SK-N-SH (cell line): ENCODE results near the gene CENPP. TPM values are rescaled to one million over a fixed set of nuclear protein-coding genes. Genes with fewer than 3 reads are reported as not detected.

Experiments
- CTCF ChIA-PET: fragments of 300-600, 350-600 bp; formaldehyde crosslinking; extraction: SDS; loops from one replicate; lab custom pipeline; 2021; lab: Yijun Ruan, JAX
- POLR2A ChIA-PET: fragments of 350-600 bp; sonication (Branson Sonifier 250); formaldehyde crosslinking; extraction: SDS; loops from one replicate; lab custom pipeline; 2020; ENCODE audit warnings: antibody characterized with exemption, inconsistent platforms; lab: Yijun Ruan, JAX
- DNase-seq: peaks from one replicate; pipeline ENCODE4 v3.0.0; 2012
- H2AFZ ChIP-seq: fragments of 200-600 bp; sonication (generic); 2 replicates; pipeline ENCODE4 v1.8.1; 2016; ENCODE audit warnings: antibody characterized with exemption, mild to moderate bottlenecking, low read depth
- H3F3A ChIP-seq: fragments of 200-600 bp; sonication (generic); replicated peaks from 2 replicates; pipeline ENCODE3; 2016; ENCODE audit warnings: antibody characterized with exemption, mild to moderate bottlenecking; ENCODE audit not compliant: insufficient read depth
- H3K27ac ChIP-seq, 2 experiments: fragments of 200-500 bp in 1 of 2; fragments of 200-600 bp in 1 of 2; sonication (Bioruptor generic) in 1 of 2; sonication (generic), shearing (Covaris generic) in 1 of 2; 2 replicates each; pipeline versions ENCODE4 v1.5.1 to v1.6.1; 2014 to 2016; ENCODE audit warnings: low read depth in 2 of 2, inconsistent platforms in 1 of 2, low read length in 1 of 2, mild to moderate bottlenecking in 1 of 2, mixed read lengths in 1 of 2
- H3K27me3 ChIP-seq: fragments of 200-600 bp; sonication (generic), shearing (Covaris generic); 2 replicates; pipeline ENCODE4 v1.6.1; 2016; ENCODE audit warnings: mixed run types; ENCODE audit not compliant: insufficient read depth
- H3K36me3 ChIP-seq, 2 experiments: fragments of 200-500 bp in 1 of 2; fragments of 200-600 bp in 1 of 2; sonication (Bioruptor generic) in 1 of 2; sonication (generic) in 1 of 2; replicated peaks in 1 of 2; 2 replicates each; pipeline versions ENCODE3 to v1.5.1; 2014 to 2016; ENCODE audit warnings: low read length in 1 of 2, mild to moderate bottlenecking in 1 of 2; ENCODE audit not compliant: insufficient read depth in 2 of 2, control insufficient read depth in 1 of 2
- H3K4me1 ChIP-seq, 2 experiments: fragments of 200-500 bp in 1 of 2; fragments of 200-600 bp in 1 of 2; sonication (Bioruptor generic) in 1 of 2; sonication (generic), shearing (Covaris generic) in 1 of 2; 2 replicates each; pipeline versions ENCODE4 v1.5.1 to v1.6.1; 2014 to 2016; ENCODE audit warnings: low read depth in 1 of 2, low read length in 1 of 2, mixed run types in 1 of 2; ENCODE audit not compliant: insufficient read depth in 2 of 2, control insufficient read depth in 1 of 2
- H3K4me2 ChIP-seq: fragments of 200-600 bp; sonication (generic), shearing (Covaris generic); 2 replicates; pipeline ENCODE4 v1.6.1; 2017; ENCODE audit warnings: mixed run types
- H3K4me3 ChIP-seq, 2 experiments: fragments of 200-500 bp in 1 of 2; fragments of 200-600 bp in 1 of 2; sonication (Bioruptor generic) in 1 of 2; sonication (generic), shearing (Covaris generic) in 1 of 2; 2 replicates each; pipeline versions ENCODE4 v1.5.1 to v1.8.1; 2014 to 2016; ENCODE audit warnings: low read depth in 2 of 2, inconsistent platforms in 1 of 2, low read length in 1 of 2, mild to moderate bottlenecking in 1 of 2, mixed read lengths in 1 of 2, moderate library complexity in 1 of 2
- H3K79me2 ChIP-seq: fragments of 200-600 bp; sonication (generic); 2 replicates; pipeline ENCODE4 v1.8.1; 2017; ENCODE audit warnings: mild to moderate bottlenecking; ENCODE audit not compliant: insufficient read depth
- H3K9ac ChIP-seq: fragments of 200-600 bp; sonication (generic); 2 replicates; pipeline ENCODE4 v1.6.1; 2017; ENCODE audit warnings: mixed run types
- H3K9me2 ChIP-seq: fragments of 200-600 bp; sonication (generic); 2 replicates; pipeline ENCODE4 v1.6.1; 2017; ENCODE audit warnings: mixed run types
- H3K9me3 ChIP-seq: fragments of 200-600 bp; sonication (generic); 2 replicates; pipeline ENCODE4 v1.6.1; 2017; ENCODE audit warnings: mixed run types, mild to moderate bottlenecking, moderate library complexity
- H4K20me1 ChIP-seq: fragments of 200-600 bp; sonication (generic); 2 replicates; pipeline ENCODE4 v1.6.1; 2017; ENCODE audit warnings: mild to moderate bottlenecking, mixed run types; ENCODE audit not compliant: insufficient read depth
- CHD2 ChIP-seq: fragments of 150-350 bp; IDR thresholded peaks from 2 replicates; pipeline ENCODE4 v1.6.1; 2018; ENCODE audit warnings: low read length; ENCODE audit not compliant: partially characterized antibody
- CTCF ChIP-seq: fragments of 200-600 bp; sonication (generic); IDR thresholded peaks from 2 replicates; pipeline ENCODE4 v1.6.1; 2017; ENCODE audit warnings: antibody characterized with exemption, mild to moderate bottlenecking, moderate library complexity
- FOSL2 ChIP-seq: IDR thresholded peaks from 2 replicates; pipeline ENCODE4 v1.4.0; 2012; ENCODE audit warnings: low read depth, mild to moderate bottlenecking, moderate library complexity, borderline replicate concordance
- GABPA ChIP-seq: IDR thresholded peaks from 2 replicates; pipeline ENCODE4 v1.4.0; 2012; ENCODE audit warnings: low read depth, mild to moderate bottlenecking
- GATA2 ChIP-seq: sonication (generic); formaldehyde crosslinking; IDR thresholded peaks from 2 replicates; pipeline ENCODE4 v1.5.0; 2020; ENCODE audit warnings: mild to moderate bottlenecking, missing genetic modification reagents
- IRF3 ChIP-seq: fragments of 150-350 bp; IDR thresholded peaks from 2 replicates; pipeline ENCODE4 v1.6.1; 2016; ENCODE audit warnings: mild to moderate bottlenecking, low read depth, low read length
- MEF2A ChIP-seq: IDR thresholded peaks from 2 replicates; pipeline ENCODE4 v1.4.0; 2012; ENCODE audit warnings: low read depth, borderline replicate concordance
- NFIC ChIP-seq: IDR thresholded peaks from 2 replicates; pipeline ENCODE4 v1.4.0; 2012; ENCODE audit warnings: borderline replicate concordance
- PBX3 ChIP-seq: IDR thresholded peaks from 2 replicates; pipeline ENCODE4; 2012
- RCOR1 ChIP-seq: fragments of 150-350 bp; IDR thresholded peaks from 2 replicates; pipeline ENCODE4 v1.6.1; 2017; ENCODE audit warnings: antibody characterized with exemption, low read length
- RXRA ChIP-seq: IDR thresholded peaks from 2 replicates; pipeline ENCODE4 v1.4.0; 2012; ENCODE audit warnings: low read depth, mild to moderate bottlenecking, borderline replicate concordance
- SIN3A ChIP-seq: IDR thresholded peaks from 2 replicates; pipeline ENCODE4 v1.6.1; 2012; ENCODE audit warnings: low read depth, mild to moderate bottlenecking, low read length, moderate library complexity, borderline replicate concordance
- SMC3 ChIP-seq: IDR thresholded peaks from 2 replicates; pipeline ENCODE4 v1.6.1; 2012; ENCODE audit warnings: low read depth, low read length, improper control_type of control experiment
- TCF12 ChIP-seq: IDR thresholded peaks from 2 replicates; pipeline ENCODE4 v1.4.0; 2012
- YY1 ChIP-seq: IDR thresholded peaks from 2 replicates; pipeline ENCODE4 v1.4.0; 2012; ENCODE audit warnings: low read depth, mild to moderate bottlenecking
- WGBS: methylation state at CpG from one replicate; pipeline ENCODE4 v1.1.6; 2017; ENCODE audit warnings: low lambda C conversion rate; 5-methylcytosine and 5-hydroxymethylcytosine counted together
- polyA plus RNA-seq, 3 experiments: library from polyadenylated mRNA; depleted of rRNA; stranded (reverse); fragments of >200 nt; gene quantifications; 2 replicates each; pipeline ENCODE4 v1.2.3, GENCODE V29; 2012

Gene CENPP
- polyA plus RNA-seq, 1 of the 3 experiments (the other 2 are of a cell fraction): 1.3 TPM

DNA sequence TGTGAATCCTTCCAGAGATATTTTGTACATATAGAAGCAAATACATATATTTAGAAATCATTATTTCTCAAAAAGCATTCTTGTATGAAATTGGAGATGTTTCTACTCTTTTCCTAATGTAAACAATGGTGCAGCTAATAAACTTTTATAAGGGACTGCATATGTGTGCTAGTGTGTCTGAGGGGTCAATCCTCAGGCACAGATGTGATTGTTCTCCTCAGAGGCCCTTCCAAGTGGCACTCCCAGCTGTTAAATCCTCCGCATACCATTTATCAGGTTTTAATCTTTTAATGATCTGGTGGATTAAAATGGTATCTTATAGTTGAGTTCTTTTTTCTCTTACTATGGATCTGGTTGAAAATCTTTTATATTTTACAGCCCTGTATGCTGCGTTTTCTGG is 104.1 kb downstream of the CENPP start:
- H3K9me3 ChIP-seq: no peaks in the 10 kb centered on the region
- TF ChIP-seq GABPA: no peak
- no peak for TF ChIP-seq CTCF
- TF ChIP-seq TCF12: no peak
- no peak for TF ChIP-seq CHD2
- TF ChIP-seq RXRA: no peak
- no peak for TF ChIP-seq PBX3
- TF ChIP-seq SIN3A: no peak
- TF ChIP-seq GATA2 (CRISPR knock-in tag): no peak
- no peak for TF ChIP-seq NFIC
- peaks cover 9 to 16% of the 10 kb centered on the region in 2 experiments for H3K4me1 ChIP-seq
- WGBS: 78% methylated on average over 2 of the region's 2 CpGs
- no peak for DNase-seq
- no peaks in the 10 kb centered on the region for H3K36me3 ChIP-seq
- no peaks in the 10 kb centered on the region for H3K27me3 ChIP-seq
- H4K20me1 ChIP-seq: no peaks in the 10 kb centered on the region
- ChIA-PET CTCF (no interaction called here), POLR2A (no interaction called here)
- H3K27ac ChIP-seq: no peak overlapping the region
- H3K4me2 ChIP-seq: no peak overlapping the region
- H3K9ac ChIP-seq: no peak overlapping the region
- H3K79me2 ChIP-seq: no peaks in the 10 kb centered on the region
- H3K4me3 ChIP-seq: no peak overlapping the region
- no peak overlapping the region for H2AFZ ChIP-seq
- no peaks in the 10 kb centered on the region for H3K9me2 ChIP-seq
- peaks cover 5% of the 10 kb centered on the region for H3F3A ChIP-seq

GRCh38 chr9:92432350-92432749 is 106.6 kb downstream of the CENPP start:
- no peaks in the 10 kb centered on the region for H3F3A ChIP-seq
- CTCF ChIA-PET: no interaction called here

More at GRCh38 chr9:92432350-92432749, 106.6 kb downstream of the CENPP start:
- Histone ChIP-seq H3K4me2 (no peak overlapping the region), H3K9me2 (no peaks in the 10 kb centered on the region), H3K4me1 (no peaks in the 10 kb centered on the region), H3K79me2 (no peaks in the 10 kb centered on the region), H3K9me3 (no peaks in the 10 kb centered on the region), H4K20me1 (no peaks in the 10 kb centered on the region), H3K4me3 (no peak overlapping the region), H2AFZ (no peak overlapping the region), H3K27ac (no peak overlapping the region), H3K36me3 (no peaks in the 10 kb centered on the region), H3K27me3 (no peaks in the 10 kb centered on the region), H3K9ac (no peak overlapping the region)
- TF ChIP-seq SIN3A (no peak), IRF3 (no peak), FOSL2 (no peak), SMC3 (no peak), RCOR1 (no peak), YY1 (no peak), CHD2 (no peak), MEF2A (no peak)
- WGBS: 92% methylated on average over 5 of the region's 5 CpGs
- POLR2A ChIA-PET: no interaction called here
- no peak for DNase-seq
